ENCODE data around the gene RIN3. TPM values are rescaled to one million over a fixed set of nuclear protein-coding genes. Genes with fewer than 3 reads are reported as not detected.
A peak's percentile ranks its signal among the peaks of the same experiment; 100 is the strongest.

The RIN3 gene
- total and polyA plus RNA-seq, 2 experiments from 2014 or later = 1.8 to 7.0 TPM

GRCh38 chr14:92686411-92686899, 172.9 kb downstream of the RIN3 start:
- Histone ChIP-seq H3K9me2 (ENCODE audit: insufficient read depth) (no peaks in the 10 kb centered on the region), H4K20me1 (ENCODE audit: insufficient read depth) (no peaks in the 10 kb centered on the region), H3F3A (ENCODE audit: insufficient read depth) (no peaks in the 10 kb centered on the region), H3K9me3 (ENCODE audit: low read depth) (no peaks in the 10 kb centered on the region), H3K4me1 (ENCODE audit: insufficient read depth) (no peaks in the 10 kb centered on the region), H3K27me3 (replicated peaks; ENCODE audit: insufficient read depth) (no peaks in the 10 kb centered on the region), H3K36me3 (ENCODE audit: low read depth) (no peaks in the 10 kb centered on the region), H3K4me2 (ENCODE audit: unreplicated experiment) (no peak overlapping the region), H2AFZ (no peak overlapping the region), H3K79me2 (ENCODE audit: insufficient read depth) (no peaks in the 10 kb centered on the region), H3K4me3 (no peak overlapping the region), H3K27ac (no peak overlapping the region), H3K9ac (no peak overlapping the region)
- no peak for DNase-seq
- 78 to 85% methylated on average over 8 to 9 of the region's 9 CpGs for WGBS, 2 experiments (ENCODE audit: low coverage in 1 of 2, low lambda C conversion rate in 2 of 2, missing lambda C conversion rate in 2 of 2)
- no peak for TF ChIP-seq EZH2phosphoT487 (IDR thresholded peaks at IDR 0.05; ENCODE audit: insufficient read depth, low read depth)
- no peak for TF ChIP-seq EZH2 (IDR thresholded peaks at IDR 0.05; ENCODE audit: insufficient read depth, poor library complexity, severe bottlenecking)
- in situ Hi-C loops (cut with MboI) = no loop called here

- Histone ChIP-seq H3K4me2 (ENCODE audit: unreplicated experiment) (no peak overlapping the region), H3K36me3 (ENCODE audit: low read depth) (no peaks in the 10 kb centered on the region), H3K4me1 (ENCODE audit: insufficient read depth) (no peaks in the 10 kb centered on the region), H3K9me3 (ENCODE audit: low read depth) (no peaks in the 10 kb centered on the region), H2AFZ (0 out of 2 replicates have a peak overlapping the region, but pooled peaks have one; percentile 47), H3F3A (ENCODE audit: insufficient read depth) (no peaks in the 10 kb centered on the region), H3K9ac (no peak overlapping the region), H3K9me2 (ENCODE audit: insufficient read depth) (no peaks in the 10 kb centered on the region), H3K27ac (no peak overlapping the region), H3K27me3 (replicated peaks; ENCODE audit: insufficient read depth) (no peaks in the 10 kb centered on the region), H4K20me1 (ENCODE audit: insufficient read depth) (no peaks in the 10 kb centered on the region), H3K4me3 (peak overlapping the region; percentile 44; the same call in 1 of the 2 replicates), H3K79me2 (ENCODE audit: insufficient read depth) (no peaks in the 10 kb centered on the region)
- 3 to 7% methylated on average over 30 to 39 of the region's 45 CpGs for WGBS, 2 experiments (ENCODE audit: low coverage in 1 of 2, low lambda C conversion rate in 2 of 2, missing lambda C conversion rate in 2 of 2)
- in situ Hi-C loops (cut with MboI) = no loop called here
- peak; percentile 83 for DNase-seq
- TF ChIP-seq EZH2phosphoT487 (IDR thresholded peaks at IDR 0.05; ENCODE audit: insufficient read depth, low read depth) (no peak), EZH2 (IDR thresholded peaks at IDR 0.05; ENCODE audit: insufficient read depth, poor library complexity, severe bottlenecking) (no peak)
Observed at GRCh38 chr14:92686900-92687427, 173.4 kb downstream of the RIN3 start.

GRCh38 chr14:92687681-92688433, 174.3 kb downstream of the RIN3 start:
- DNase-seq = no peak
- no peaks in the 10 kb centered on the region for H3K9me3 ChIP-seq (ENCODE audit: low read depth)
- H4K20me1 ChIP-seq (ENCODE audit: insufficient read depth) = no peaks in the 10 kb centered on the region
- no peak overlapping the region for H3K27ac ChIP-seq
- no peak overlapping the region for H2AFZ ChIP-seq
- H3K4me2 ChIP-seq (ENCODE audit: unreplicated experiment) = no peak overlapping the region
- no peaks in the 10 kb centered on the region for H3K9me2 ChIP-seq (ENCODE audit: insufficient read depth)
- in situ Hi-C loops (cut with MboI) = no loop called here
- no peak overlapping the region for H3K9ac ChIP-seq
- no peaks in the 10 kb centered on the region for H3K27me3 ChIP-seq (replicated peaks; ENCODE audit: insufficient read depth)
- no peaks in the 10 kb centered on the region for H3K79me2 ChIP-seq (ENCODE audit: insufficient read depth)
- H3K4me1 ChIP-seq (ENCODE audit: insufficient read depth) = peaks cover 4% of the 10 kb centered on the region
- TF ChIP-seq EZH2phosphoT487 (IDR thresholded peaks at IDR 0.05; ENCODE audit: insufficient read depth, low read depth) = no peak
- TF ChIP-seq EZH2 (IDR thresholded peaks at IDR 0.05; ENCODE audit: insufficient read depth, poor library complexity, severe bottlenecking) = no peak
- no peaks in the 10 kb centered on the region for H3K36me3 ChIP-seq (ENCODE audit: low read depth)
- H3F3A ChIP-seq (ENCODE audit: insufficient read depth) = no peaks in the 10 kb centered on the region
- WGBS, 2 experiments (ENCODE audit: low coverage in 1 of 2, low lambda C conversion rate in 2 of 2, missing lambda C conversion rate in 2 of 2) = 81 to 89% methylated on average over 48 to 80 of the region's 80 CpGs
- H3K4me3 ChIP-seq = no peak overlapping the region

- no peak for DNase-seq
- in situ Hi-C loops (cut with MboI) = no loop called here
- H3K4me1 ChIP-seq (ENCODE audit: insufficient read depth) = peaks cover 5% of the 10 kb centered on the region
- no peaks in the 10 kb centered on the region for H3K36me3 ChIP-seq (ENCODE audit: low read depth)
- no peaks in the 10 kb centered on the region for H3K27me3 ChIP-seq (replicated peaks; ENCODE audit: insufficient read depth)
- WGBS, 2 experiments (ENCODE audit: low coverage in 1 of 2, low lambda C conversion rate in 2 of 2, missing lambda C conversion rate in 2 of 2) = 92 to 93% methylated on average over 27 to 28 of the region's 30 CpGs
- H4K20me1 ChIP-seq (ENCODE audit: insufficient read depth) = no peaks in the 10 kb centered on the region
- H3K79me2 ChIP-seq (ENCODE audit: insufficient read depth) = no peaks in the 10 kb centered on the region
- no peak overlapping the region for H3K27ac ChIP-seq
- no peak overlapping the region for H3K9ac ChIP-seq
- no peaks in the 10 kb centered on the region for H3K9me3 ChIP-seq (ENCODE audit: low read depth)
- no peak for TF ChIP-seq EZH2 (IDR thresholded peaks at IDR 0.05; ENCODE audit: insufficient read depth, poor library complexity, severe bottlenecking)
- no peak for TF ChIP-seq EZH2phosphoT487 (IDR thresholded peaks at IDR 0.05; ENCODE audit: insufficient read depth, low read depth)
- no peak overlapping the region for H3K4me3 ChIP-seq
- H3F3A ChIP-seq (ENCODE audit: insufficient read depth) = no peaks in the 10 kb centered on the region
- no peaks in the 10 kb centered on the region for H3K9me2 ChIP-seq (ENCODE audit: insufficient read depth)
- H3K4me2 ChIP-seq (ENCODE audit: unreplicated experiment) = no peak overlapping the region
- no peak overlapping the region for H2AFZ ChIP-seq
Observed at GRCh38 chr14:92688434-92689375, 175.1 kb downstream of the RIN3 start.
